ENCODE results near the gene SCYGR8.
"Not testable (repeated sequence)": the region's sequence is repeated elsewhere in the genome, so short reads cannot be mapped to it uniquely, and the experiment has no call there.

SCYGR8 gene

GRCh38 chr2:227745594-227745993 is at the start of gene SCYGR8:
TSS of gene SCYGR8 (plus strand) at chr2:227745894. CDS start at chr2:227745894, 0 bp downstream.
- DNase-seq: no peak

GRCh38 chr2:227696990-227697679 is 48.6 kb upstream of the SCYGR8 start:
- no peak for DNase-seq

- no peak for DNase-seq
These were observed 44.1 kb upstream of the SCYGR8 start for GRCh38 chr2:227701556-227701955.

- DNase-seq: no peak
These were observed 42.4 kb upstream of the SCYGR8 start for GRCh38 chr2:227703280-227703732.

- no peak for DNase-seq
These were observed 41.7 kb upstream of the SCYGR8 start for GRCh38 chr2:227703961-227704360.

- DNase-seq: no peak
These were observed 38.8 kb upstream of the SCYGR8 start for GRCh38 chr2:227706859-227707258.

- no peak for DNase-seq
These were observed 38.3 kb upstream of the SCYGR8 start for GRCh38 chr2:227707390-227707789.

- no peak for DNase-seq
These were observed 34.7 kb upstream of the SCYGR8 start for GRCh38 chr2:227710986-227711385.

- DNase-seq: no peak
These were observed 32.4 kb upstream of the SCYGR8 start for GRCh38 chr2:227713291-227713690.

GRCh38 chr2:227716501-227716900 is 29.2 kb upstream of the SCYGR8 start:
- no peak for DNase-seq

- peak; percentile 9 to 87 (median 65) for DNase-seq
These were observed 27.8 kb upstream of the SCYGR8 start, which contains the start of gene SLC19A3 for GRCh38 chr2:227717687-227718567. TSS of gene SLC19A3 (minus strand) at chr2:227718028. CDS start at chr2:227702318, 15,710 bp downstream.

GRCh38 chr2:227719641-227720040 is 26.1 kb upstream of the SCYGR8 start:
- DNase-seq: no peak

- no peak for DNase-seq
These were observed 25.0 kb upstream of the SCYGR8 start for GRCh38 chr2:227720680-227721079.

GRCh38 chr2:227722821-227723220 is 22.9 kb upstream of the SCYGR8 start:
- DNase-seq: not testable (repeated sequence)

GRCh38 chr2:227724394-227725039 is 21.2 kb upstream of the SCYGR8 start, which contains the start of gene SCYGR6:
TSS of gene SCYGR6 (minus strand) at chr2:227724757. CDS start at chr2:227724757, 0 bp downstream.
- no peak for DNase-seq

- no peak for DNase-seq
These were observed 17.7 kb upstream of the SCYGR8 start, which contains the start of gene SCYGR7 for GRCh38 chr2:227728035-227728434. TSS of gene SCYGR7 (plus strand) at chr2:227728335. CDS start at chr2:227728335, 0 bp downstream.

- no peak for DNase-seq
These were observed 6.3 kb upstream of the SCYGR8 start for GRCh38 chr2:227739351-227739750.

- DNase-seq: not testable (repeated sequence)
These were observed 5.0 kb upstream of the SCYGR8 start for GRCh38 chr2:227740705-227741104.

- DNase-seq: no peak
These were observed 2.4 kb downstream of the SCYGR8 start for GRCh38 chr2:227748079-227748478.

GRCh38 chr2:227756261-227756660 is 10.6 kb downstream of the SCYGR8 start:
- DNase-seq: not testable (repeated sequence)

- no peak for DNase-seq
These were observed 13.9 kb downstream of the SCYGR8 start for GRCh38 chr2:227759411-227760118.
